NK-92 (cell line): ENCODE measurements around the gene VASN.

Source experiments
- DNase-seq: peaks from one replicate; lab custom pipeline; 2025; ENCODE audit not compliant: unreplicated experiment; lab: John Stamatoyannopoulos, UW

VASN gene

GRCh38 chr16:4370570-4371356, 885 bp upstream of the VASN start:
- DNase-seq = no peak

GRCh38 chr16:4372001-4372577, 441 bp downstream of the VASN start:
- DNase-seq = no peak

- DNase-seq = no peak
These were observed 1.1 kb downstream of the VASN start for GRCh38 chr16:4372578-4373355.

GRCh38 chr16:4373356-4373908, 1.8 kb downstream of the VASN start:
- DNase-seq = no peak

- DNase-seq = no peak
These were observed 2.5 kb downstream of the VASN start for GRCh38 chr16:4373909-4374742.

GRCh38 chr16:4375717-4376116, 4.1 kb downstream of the VASN start:
- no peak for DNase-seq

- DNase-seq = no peak
These were observed 4.7 kb downstream of the VASN start for GRCh38 chr16:4376126-4376892.

GRCh38 chr16:4376893-4377572, 5.4 kb downstream of the VASN start:
- DNase-seq = no peak

- DNase-seq = no peak
These were observed 6.0 kb downstream of the VASN start for GRCh38 chr16:4377573-4378154.

GRCh38 chr16:4378161-4378666, 6.6 kb downstream of the VASN start:
- no peak for DNase-seq

GRCh38 chr16:4378999-4379690, 7.5 kb downstream of the VASN start:
- no peak for DNase-seq

- no peak for DNase-seq
These were observed 8.7 kb downstream of the VASN start for GRCh38 chr16:4380119-4381063.

GRCh38 chr16:4381072-4381934, 9.7 kb downstream of the VASN start:
- no peak for DNase-seq

- DNase-seq = no peak
These were observed 10.5 kb downstream of the VASN start for GRCh38 chr16:4381935-4382794.

- DNase-seq = no peak
These were observed 11.2 kb downstream of the VASN start for GRCh38 chr16:4382795-4383357.
